K562 (cell line): ENCODE measurements around the gene QPCT. TPM values are rescaled to one million over a fixed set of nuclear protein-coding genes. Genes with fewer than 3 reads are reported as not detected.

Experiments used
- CBX1 ChIP-seq: sonication (generic); IDR thresholded peaks from 2 replicates; pipeline ENCODE4 v1.6.1; 2016; ENCODE audit warnings: antibody characterized with exemption, low read depth, mild to moderate bottlenecking
- ESRRB ChIP-seq: fragments of 250-450 bp; sonication (Bioruptor Pico); IDR thresholded peaks from 2 replicates; pipeline ENCODE4 v1.5.0; 2020; ENCODE audit warnings: mild to moderate bottlenecking, moderate library complexity, borderline replicate concordance
- YY1 ChIP-seq, 3 experiments: IDR thresholded peaks; 2 replicates each; pipeline ENCODE4 v1.6.1; 2011; ENCODE audit warnings: low read length in 2 of 3, mild to moderate bottlenecking in 2 of 3, moderate library complexity in 2 of 3, borderline replicate concordance in 1 of 3, control low read depth in 1 of 3, low read depth in 1 of 3; ENCODE audit not compliant: insufficient read depth in 3 of 3, insufficient replicate concordance in 2 of 3, control insufficient read depth in 1 of 3, insufficient read length in 1 of 3; ENCODE audit errors: extremely low read depth in 1 of 3
- ZBTB40 ChIP-seq, 2 experiments: fragments of 450-650 bp in 1 of 2; sonication (generic) in 1 of 2; formaldehyde crosslinking in 1 of 2; IDR thresholded peaks; 2 replicates each; pipeline versions ENCODE4 v1.7.1 to v1.9.0; 2016 to 2022; ENCODE audit warnings: inconsistent platforms in 1 of 2, mild to moderate bottlenecking in 1 of 2, missing genetic modification reagents in 1 of 2
- ZSCAN32 ChIP-seq: fragments of 450-650 bp; formaldehyde crosslinking; IDR thresholded peaks from 2 replicates; pipeline ENCODE4 v1.4.0; 2020; ENCODE audit warnings: mild to moderate bottlenecking, moderate library complexity
- polyA plus RNA-seq, 8 experiments: library from polyadenylated mRNA; depleted of rRNA in 4 of 8; stranded (reverse) in 5 of 8; unstranded in 3 of 8; fragments of >200 nt; fragmentation: Nextera tagmentation in 2 of 8; fragmentation: Illumina TruSeq in 1 of 8; extraction: Ambion mirVana in 2 of 8; extraction: Trizol in 1 of 8; gene quantifications; 2 replicates each; pipeline versions ENCODE4 v1.2.1 to v1.2.3, GENCODE V29; 2011 to 2014; ENCODE audit warnings: inconsistent platforms in 1 of 8, missing spikeins in 1 of 8
- total RNA-seq, 7 experiments: library from RNA; depleted of rRNA in 6 of 7; stranded (reverse); fragments of >200 nt in 6 of 7; fragmentation: Illumina TruSeq in 2 of 7; extraction: Trizol in 2 of 7; gene quantifications; 2 replicates each; pipeline versions ENCODE4 v1.2.1 to v1.2.3, GENCODE V29; 2011 to 2021; ENCODE audit warnings: low replicate concordance in 1 of 7

Gene QPCT
- total and polyA plus RNA-seq, 9 of the 15 experiments (the other 6 are each of a cell fraction or from before 2014, with no cell fraction given) = 0.07 TPM; not detected in 8

DNA sequence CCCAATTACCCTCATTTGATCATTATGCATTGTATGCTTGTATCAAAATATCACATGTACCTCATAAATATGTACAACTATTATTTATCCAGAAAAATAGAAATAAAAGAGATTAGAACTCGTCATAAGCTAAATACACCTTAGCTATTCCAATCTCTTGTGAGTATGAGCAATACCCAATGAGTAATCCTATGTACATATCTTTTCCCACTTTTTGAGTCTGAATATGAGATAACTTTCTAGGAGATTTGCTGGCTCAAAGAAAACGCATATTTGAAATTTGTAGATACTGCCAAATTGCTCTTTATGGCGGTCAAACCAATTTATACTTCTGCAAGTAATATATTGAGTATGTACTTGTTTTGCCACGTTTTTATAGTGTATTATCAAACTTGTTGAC lies 43.9 kb upstream of the QPCT start (continued):
- TF ChIP-seq ZBTB40 (IDR thresholded peaks at IDR 0.05) (no peak), ZBTB40 (CRISPR knock-in tag; IDR thresholded peaks at IDR 0.05) (no peak), ESRRB (CRISPR knock-in tag) (no peak), CBX1 (no peak), ZSCAN32 (no peak), YY1 (IDR thresholded peaks at IDR 0.05; ENCODE audit: borderline replicate concordance in 1 of 3, control insufficient read depth in 1 of 3, extremely low read depth in 1 of 3, insufficient read depth in 3 of 3, insufficient read length in 1 of 3, insufficient replicate concordance in 2 of 3, low read depth in 1 of 3, low read length in 2 of 3) (no peak)
